GM10266 (cell line): ENCODE results near the gene OR12D1.
"Not testable (repeated sequence)": the region's sequence is repeated elsewhere in the genome, so short reads cannot be mapped to it uniquely, and the experiment has no call there.

Experiments
- DNase-seq: peaks from one replicate; pipeline ENCODE4 v3.0.0; 2012; ENCODE audit errors: extremely low spot score
- CTCF ChIP-seq: IDR thresholded peaks from 2 replicates; pipeline ENCODE4 v1.5.1; 2012; ENCODE audit warnings: mild to moderate bottlenecking, low read depth; ENCODE audit not compliant: control insufficient read depth, insufficient read depth; ENCODE audit errors: missing control alignments

Gene OR12D1

GRCh38 chr6:29442719-29443118, 28.0 kb downstream of the OR12D1 start:
- TF ChIP-seq CTCF, result no peak
- no peak for DNase-seq

- not testable (repeated sequence) for DNase-seq
Observed at GRCh38 chr6:29444031-29444430, 29.3 kb downstream of the OR12D1 start.

- no peak for DNase-seq
- no peak for TF ChIP-seq CTCF
Observed at GRCh38 chr6:29447670-29448069, 32.9 kb downstream of the OR12D1 start.

GRCh38 chr6:29451471-29452193, 36.9 kb downstream of the OR12D1 start:
- no peak for DNase-seq
- no peak for TF ChIP-seq CTCF

GRCh38 chr6:29456971-29457370, 42.2 kb downstream of the OR12D1 start, which contains the start of the genes OR11A1 and OR2H1:
Gene OR11A1 (minus strand): TSS chr6:29457071. CDS start chr6:29427641, 29,430 bp downstream.
Gene OR2H1 (plus strand): TSS chr6:29457155. CDS start chr6:29461770, 4,615 bp downstream.
- DNase-seq, result no peak
- TF ChIP-seq CTCF, result no peak

- DNase-seq, result no peak
- no peak for TF ChIP-seq CTCF
Observed at GRCh38 chr6:29461021-29461814, 46.5 kb downstream of the OR12D1 start.

- DNase-seq, result no peak
- no peak for TF ChIP-seq CTCF
Observed at GRCh38 chr6:29462022-29462421, 47.3 kb downstream of the OR12D1 start.

- DNase-seq, result no peak
- no peak for TF ChIP-seq CTCF
Observed at GRCh38 chr6:29465279-29465678, 50.6 kb downstream of the OR12D1 start.
